PC-9 (cell line): ENCODE data around the gene KDM4D. TPM values are rescaled to one million over a fixed set of nuclear protein-coding genes. Genes with fewer than 3 reads are reported as not detected.

Experiments
- BruUV-seq: library from RNA; stranded (reverse); fragments of 400-500 nt; replicated peaks from 2 replicates; lab custom pipeline; 2021; lab: Mats Ljungman, UMichigan
- CTCF ChIA-PET: fragments of 300-600 bp; sonication (Branson Sonifier 250); formaldehyde crosslinking; loops from one replicate; lab custom pipeline; 2022; ENCODE audit warnings: antibody characterized with exemption; lab: Charles Lee
- POLR2A ChIA-PET: fragments of 300-600 bp; sonication (Branson Sonifier 250); formaldehyde crosslinking; loops from one replicate; lab custom pipeline; 2022; ENCODE audit warnings: antibody characterized with exemption; ENCODE audit not compliant: unreplicated experiment; lab: Charles Lee
- DNase-seq, 2 experiments: peaks; one replicate each; pipeline versions ENCODE4 v3.0.0 to v3.0.0-alpha.2; 2015 to 2022; ENCODE audit warnings: mixed read lengths in 1 of 2
- H2AFZ ChIP-seq: fragments of 200-600 bp; sonication (generic); 2 replicates; pipeline ENCODE4 v1.8.1; 2017; ENCODE audit warnings: antibody characterized with exemption
- H3F3A ChIP-seq: fragments of 200-600 bp; sonication (generic); 2 replicates; pipeline ENCODE4 v1.8.1; 2017; ENCODE audit warnings: antibody characterized with exemption, mild to moderate bottlenecking, low read depth; ENCODE audit not compliant: insufficient read depth
- H3K27ac ChIP-seq: fragments of 200-600 bp; sonication (generic); 2 replicates; pipeline ENCODE4 v1.6.1; 2016; ENCODE audit warnings: mixed run types
- H3K27me3 ChIP-seq: fragments of 200-600 bp; sonication (generic); 2 replicates; pipeline ENCODE4 v1.6.1; 2016; ENCODE audit warnings: low read depth, mixed run types; ENCODE audit not compliant: insufficient read depth
- H3K36me3 ChIP-seq: fragments of 200-600 bp; sonication (generic); 2 replicates; pipeline ENCODE4 v1.6.1; 2016; ENCODE audit warnings: low read depth, mixed run types
- H3K4me1 ChIP-seq: fragments of 200-600 bp; sonication (generic); replicated peaks from 2 replicates; pipeline ENCODE4 v1.6.1; 2016; ENCODE audit warnings: mixed run types; ENCODE audit not compliant: insufficient read depth
- H3K4me2 ChIP-seq: fragments of 200-600 bp; sonication (generic); 2 replicates; pipeline ENCODE4 v1.6.1; 2017; ENCODE audit warnings: mixed run types
- H3K4me3 ChIP-seq: fragments of 200-600 bp; sonication (generic); 2 replicates; pipeline ENCODE4 v1.6.1; 2016; ENCODE audit warnings: mixed run types
- H3K79me2 ChIP-seq: fragments of 200-600 bp; sonication (generic); 2 replicates; pipeline ENCODE4 v1.6.1; 2017; ENCODE audit warnings: low read depth, mixed run types
- H3K9me2 ChIP-seq: fragments of 200-600 bp; sonication (generic); 2 replicates; pipeline ENCODE4 v1.8.1; 2017; ENCODE audit warnings: mild to moderate bottlenecking; ENCODE audit not compliant: insufficient read depth
- H3K9me3 ChIP-seq: fragments of 200-600 bp; sonication (generic); 2 replicates; pipeline ENCODE4 v1.8.1; 2016; ENCODE audit warnings: low read depth; ENCODE audit not compliant: insufficient read depth
- H4K20me1 ChIP-seq: fragments of 200-600 bp; sonication (generic); 2 replicates; pipeline ENCODE4 v1.8.1; 2017; ENCODE audit not compliant: insufficient read depth
- EZH2 ChIP-seq: fragments of 200-600 bp; sonication (generic); IDR thresholded peaks from 2 replicates; pipeline ENCODE4 v1.8.0; 2017; ENCODE audit warnings: antibody characterized with exemption, low read depth
- intact Hi-C: fragments of 100-400 bp; cut with micrococcal nuclease; formaldehyde crosslinking; loops from one replicate; pipeline ENCODE4 v1.10.0; 2022; ENCODE audit not compliant: unreplicated experiment
- total RNA-seq: library from RNA; stranded (reverse); gene quantifications from 2 replicates; pipeline ENCODE4 v1.2.3, GENCODE V29; 2021
- TF ChIP-seq, protein P1 (sequence below): fragments of 200-600 bp; sonication (generic); conservative IDR thresholded peaks from 2 replicates; pipeline ENCODE4 v1.6.1; 2017; ENCODE audit warnings: mixed run types, antibody characterized with exemption, mild to moderate bottlenecking, moderate library complexity

Gene KDM4D
- total RNA-seq, 1 experiment from 2014 or later = 0.85 TPM

DNA sequence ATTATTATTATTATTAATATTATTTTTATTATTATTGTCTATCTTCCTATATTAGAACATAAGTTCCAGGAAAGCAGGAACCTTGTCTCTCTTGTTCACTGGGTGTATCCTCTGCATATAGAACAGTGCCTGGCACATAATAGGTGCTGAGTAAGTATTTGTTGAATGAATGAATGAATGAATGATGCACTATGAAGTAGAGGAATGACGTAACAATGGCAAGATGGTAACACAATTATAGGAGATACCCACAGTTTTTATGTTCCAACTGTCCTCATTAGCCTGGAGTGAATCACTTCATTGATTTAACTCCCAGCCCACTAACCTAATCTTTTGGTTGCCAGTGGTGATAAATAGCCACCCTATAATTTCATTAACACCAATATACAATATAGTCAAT lies 2.1 kb downstream of the KDM4D start:
- no peaks in the 10 kb centered on the region for H3K9me3 ChIP-seq
- CTCF ChIA-PET = no interaction called here
- DNase-seq = no peak
- no TSS peak for BruUV-seq
- no peaks in the 10 kb centered on the region for H3K9me2 ChIP-seq
- POLR2A ChIA-PET = no interaction called here
- peaks cover 23% of the 10 kb centered on the region for H3K79me2 ChIP-seq
- H3K4me1 ChIP-seq = peaks cover 11% of the 10 kb centered on the region
- no peaks in the 10 kb centered on the region for H3K27me3 ChIP-seq
- no peak overlapping the region for H3K4me3 ChIP-seq
- H3K36me3 ChIP-seq = peaks cover 11% of the 10 kb centered on the region
- intact Hi-C loops = loop anchor here (10.0 kb wide), 1 partner anchor 211 kb away; the partner anchor contains the start of gene AMOTL1
- no peaks in the 10 kb centered on the region; the same call in 1 of the 2 replicates for H4K20me1 ChIP-seq
- no peak overlapping the region for H3K4me2 ChIP-seq
- no peak overlapping the region for H2AFZ ChIP-seq
- no peaks in the 10 kb centered on the region for H3F3A ChIP-seq
- TF ChIP-seq EZH2 = no peak
- TF ChIP-seq, protein P1, sequence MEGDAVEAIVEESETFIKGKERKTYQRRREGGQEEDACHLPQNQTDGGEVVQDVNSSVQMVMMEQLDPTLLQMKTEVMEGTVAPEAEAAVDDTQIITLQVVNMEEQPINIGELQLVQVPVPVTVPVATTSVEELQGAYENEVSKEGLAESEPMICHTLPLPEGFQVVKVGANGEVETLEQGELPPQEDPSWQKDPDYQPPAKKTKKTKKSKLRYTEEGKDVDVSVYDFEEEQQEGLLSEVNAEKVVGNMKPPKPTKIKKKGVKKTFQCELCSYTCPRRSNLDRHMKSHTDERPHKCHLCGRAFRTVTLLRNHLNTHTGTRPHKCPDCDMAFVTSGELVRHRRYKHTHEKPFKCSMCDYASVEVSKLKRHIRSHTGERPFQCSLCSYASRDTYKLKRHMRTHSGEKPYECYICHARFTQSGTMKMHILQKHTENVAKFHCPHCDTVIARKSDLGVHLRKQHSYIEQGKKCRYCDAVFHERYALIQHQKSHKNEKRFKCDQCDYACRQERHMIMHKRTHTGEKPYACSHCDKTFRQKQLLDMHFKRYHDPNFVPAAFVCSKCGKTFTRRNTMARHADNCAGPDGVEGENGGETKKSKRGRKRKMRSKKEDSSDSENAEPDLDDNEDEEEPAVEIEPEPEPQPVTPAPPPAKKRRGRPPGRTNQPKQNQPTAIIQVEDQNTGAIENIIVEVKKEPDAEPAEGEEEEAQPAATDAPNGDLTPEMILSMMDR = no peak
- H3K27ac ChIP-seq = no peak overlapping the region

DNA sequence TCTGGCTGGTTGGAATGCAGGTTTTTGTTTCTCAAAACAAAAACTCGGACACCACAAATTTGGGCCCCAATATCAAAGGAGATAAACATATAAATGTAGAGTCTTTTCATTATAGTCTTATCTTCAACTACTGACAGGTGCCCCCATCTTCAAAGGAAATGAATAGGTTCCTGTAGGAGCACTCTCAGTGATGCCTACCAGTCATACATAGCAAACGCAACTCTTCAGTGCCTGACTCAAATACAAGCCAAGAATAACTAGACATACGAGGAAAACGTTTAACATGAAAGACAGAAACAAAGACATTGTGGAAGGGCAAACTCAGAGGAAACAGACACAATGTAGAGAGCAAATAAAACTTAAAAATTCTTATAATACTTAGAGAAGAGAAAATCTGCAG lies 13.9 kb downstream of the KDM4D start:
- Histone ChIP-seq H2AFZ (no peak overlapping the region), H3K4me3 (no peak overlapping the region), H3K9me2 (no peaks in the 10 kb centered on the region), H4K20me1 (no peaks in the 10 kb centered on the region), H3F3A (no peaks in the 10 kb centered on the region; the same call in 1 of the 2 replicates), H3K4me2 (no peak overlapping the region), H3K27me3 (no peaks in the 10 kb centered on the region), H3K36me3 (no peaks in the 10 kb centered on the region), H3K9me3 (no peaks in the 10 kb centered on the region), H3K4me1 (no peaks in the 10 kb centered on the region), H3K27ac (no peak overlapping the region), H3K79me2 (no peaks in the 10 kb centered on the region)
- CTCF ChIA-PET = no interaction called here
- DNase-seq = no peak
- POLR2A ChIA-PET = no interaction called here
- BruUV-seq = no TSS peak
- TF ChIP-seq EZH2 = no peak
- TF ChIP-seq, protein P1 = no peak
- intact Hi-C loops = no loop called here

DNA sequence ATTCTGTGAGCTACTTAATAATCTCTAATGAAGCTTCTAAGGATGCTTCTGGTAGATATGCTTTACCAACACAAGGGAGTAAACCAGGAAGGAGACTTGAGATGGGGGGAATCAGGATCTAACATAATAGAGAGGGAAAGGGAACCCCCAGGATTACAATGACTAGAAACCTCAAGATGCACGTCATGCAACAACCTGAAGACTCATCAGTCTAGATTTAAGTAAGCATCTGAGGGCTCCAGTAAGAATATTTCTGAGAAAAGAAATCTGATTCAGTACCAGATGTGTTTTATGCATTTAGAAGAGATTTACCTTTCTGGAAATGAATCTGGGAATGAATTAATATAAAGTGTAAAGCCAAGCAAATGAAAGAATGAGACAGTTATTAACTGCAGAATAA lies 15.2 kb downstream of the KDM4D start:
- H3K27ac ChIP-seq = no peak overlapping the region
- no peaks in the 10 kb centered on the region for H3K4me1 ChIP-seq
- no peaks in the 10 kb centered on the region for H4K20me1 ChIP-seq
- no peak for TF ChIP-seq EZH2
- TF ChIP-seq, protein P1 = no peak
- H3K9me2 ChIP-seq = no peaks in the 10 kb centered on the region
- BruUV-seq = no TSS peak
- intact Hi-C loops = no loop called here
- no peaks in the 10 kb centered on the region for H3K27me3 ChIP-seq
- ChIA-PET POLR2A (no interaction called here), CTCF (no interaction called here)
- no peaks in the 10 kb centered on the region; the same call in 1 of the 2 replicates for H3F3A ChIP-seq
- no peaks in the 10 kb centered on the region for H3K79me2 ChIP-seq
- no peaks in the 10 kb centered on the region for H3K36me3 ChIP-seq
- H3K4me2 ChIP-seq = no peak overlapping the region
- no peak for DNase-seq
- no peak overlapping the region for H2AFZ ChIP-seq
- H3K4me3 ChIP-seq = no peak overlapping the region
- H3K9me3 ChIP-seq = no peaks in the 10 kb centered on the region
